BLaER1 (cell line): Measurements from ENCODE around the gene SOD1.
"Not testable (repeated sequence)": the region's sequence is repeated elsewhere in the genome, so short reads cannot be mapped to it uniquely, and the experiment has no call there.

Experiments
- H3K27ac ChIP-seq: shearing (Covaris generic); formaldehyde crosslinking; 2 replicates; pipeline ENCODE4 v1.8.1; 2022
- H3K27me3 ChIP-seq: shearing (Covaris generic); formaldehyde crosslinking; 2 replicates; pipeline ENCODE4 v1.8.1; 2022
- H3K36me3 ChIP-seq: shearing (Covaris generic); formaldehyde crosslinking; 2 replicates; pipeline ENCODE4 v1.8.1; 2022
- H3K4me1 ChIP-seq: shearing (Covaris generic); formaldehyde crosslinking; 2 replicates; pipeline ENCODE4 v1.8.1; 2022
- H3K4me2 ChIP-seq: shearing (Covaris generic); formaldehyde crosslinking; 2 replicates; pipeline ENCODE4 v1.8.1; 2022
- H3K4me3 ChIP-seq: shearing (Covaris generic); formaldehyde crosslinking; 2 replicates; pipeline ENCODE4 v1.8.1; 2022
- H3K9ac ChIP-seq: shearing (Covaris generic); formaldehyde crosslinking; 2 replicates; pipeline ENCODE4 v1.8.1; 2022
- H3K9me3 ChIP-seq: shearing (Covaris generic); formaldehyde crosslinking; 2 replicates; pipeline ENCODE4 v1.8.1; 2022
- H4K20me1 ChIP-seq: shearing (Covaris generic); formaldehyde crosslinking; 2 replicates; pipeline ENCODE4 v1.8.1; 2022
- Cebpa-rat ChIP-seq: shearing (Covaris generic); IDR thresholded peaks from 2 replicates; pipeline ENCODE4 v1.8.1; 2022

SOD1 gene

GRCh38 chr21:31624961-31625491 lies 34.5 kb upstream of the SOD1 start:
- Histone ChIP-seq H3K9me3 (no peaks in the 10 kb centered on the region), H3K9ac (no peak overlapping the region), H3K4me1 (peaks cover 11% of the 10 kb centered on the region), H3K4me3 (no peak overlapping the region), H4K20me1 (no peaks in the 10 kb centered on the region), H3K27ac (no peak overlapping the region), H3K27me3 (no peaks in the 10 kb centered on the region), H3K4me2 (no peak overlapping the region), H3K36me3 (no peaks in the 10 kb centered on the region)
- TF ChIP-seq Cebpa-rat = no peak

GRCh38 chr21:31629972-31630711 lies 29.4 kb upstream of the SOD1 start:
- no peaks in the 10 kb centered on the region for H4K20me1 ChIP-seq
- no peak overlapping the region for H3K4me2 ChIP-seq
- H3K27ac ChIP-seq = no peak overlapping the region

GRCh38 chr21:31631881-31632280 lies 27.6 kb upstream of the SOD1 start:
- not testable (repeated sequence) for H3K4me3 ChIP-seq, H3K4me2 ChIP-seq, H3K36me3 ChIP-seq, H3K27me3 ChIP-seq, H3K9me3 ChIP-seq, H3K4me1 ChIP-seq, H4K20me1 ChIP-seq, H3K9ac ChIP-seq, H3K27ac ChIP-seq

More at GRCh38 chr21:31629972-31630711, 29.4 kb upstream of the SOD1 start:
- TF ChIP-seq Cebpa-rat = no peak
- H3K4me3 ChIP-seq = no peak overlapping the region
- H3K36me3 ChIP-seq = no peaks in the 10 kb centered on the region
- no peaks in the 10 kb centered on the region for H3K27me3 ChIP-seq
- H3K9ac ChIP-seq = no peak overlapping the region
- peaks cover 5% of the 10 kb centered on the region; the same call in 1 of the 2 replicates for H3K4me1 ChIP-seq
- peaks cover 9% of the 10 kb centered on the region; the same call in 1 of the 2 replicates for H3K9me3 ChIP-seq

GRCh38 chr21:31634993-31635392 lies 24.5 kb upstream of the SOD1 start:
- no peaks in the 10 kb centered on the region for H3K27me3 ChIP-seq

GRCh38 chr21:31636874-31637273 lies 22.6 kb upstream of the SOD1 start:
- no peaks in the 10 kb centered on the region for H3K36me3 ChIP-seq
- no peak for TF ChIP-seq Cebpa-rat
- no peak overlapping the region for H3K4me3 ChIP-seq
- H3K27me3 ChIP-seq = no peaks in the 10 kb centered on the region
- H3K4me2 ChIP-seq = no peak overlapping the region
- H3K9ac ChIP-seq = no peak overlapping the region
- no peak overlapping the region for H3K27ac ChIP-seq
- H3K4me1 ChIP-seq = no peaks in the 10 kb centered on the region
- no peaks in the 10 kb centered on the region for H4K20me1 ChIP-seq
- H3K9me3 ChIP-seq = peaks cover 28% of the 10 kb centered on the region

More at GRCh38 chr21:31634993-31635392, 24.5 kb upstream of the SOD1 start:
- Histone ChIP-seq H3K9me3 (peaks cover 19% of the 10 kb centered on the region), H4K20me1 (no peaks in the 10 kb centered on the region), H3K4me1 (peaks cover 5% of the 10 kb centered on the region; the same call in 1 of the 2 replicates), H3K4me3 (no peak overlapping the region), H3K9ac (no peak overlapping the region), H3K4me2 (no peak overlapping the region), H3K36me3 (no peaks in the 10 kb centered on the region), H3K27ac (no peak overlapping the region)
- TF ChIP-seq Cebpa-rat = no peak

GRCh38 chr21:31641416-31641922 lies 18.0 kb upstream of the SOD1 start:
- H3K9me3 ChIP-seq = peaks cover 21% of the 10 kb centered on the region
- H3K27ac ChIP-seq = no peak overlapping the region
- H3K9ac ChIP-seq = no peak overlapping the region
- no peaks in the 10 kb centered on the region for H3K4me1 ChIP-seq
- no peak overlapping the region for H3K4me3 ChIP-seq
- no peak for TF ChIP-seq Cebpa-rat
- no peaks in the 10 kb centered on the region for H3K36me3 ChIP-seq
- H3K4me2 ChIP-seq = no peak overlapping the region
- H4K20me1 ChIP-seq = no peaks in the 10 kb centered on the region
- H3K27me3 ChIP-seq = no peaks in the 10 kb centered on the region

- no peaks in the 10 kb centered on the region for H4K20me1 ChIP-seq
- no peak overlapping the region for H3K4me3 ChIP-seq
- no peak overlapping the region for H3K9ac ChIP-seq
- H3K4me1 ChIP-seq = no peaks in the 10 kb centered on the region
- H3K27ac ChIP-seq = no peak overlapping the region
- no peak for TF ChIP-seq Cebpa-rat
- H3K4me2 ChIP-seq = no peak overlapping the region
- no peaks in the 10 kb centered on the region for H3K27me3 ChIP-seq
- no peaks in the 10 kb centered on the region for H3K36me3 ChIP-seq
- H3K9me3 ChIP-seq = peaks cover 13% of the 10 kb centered on the region
Observed at GRCh38 chr21:31644643-31645042, 14.8 kb upstream of the SOD1 start.

GRCh38 chr21:31647650-31648049 lies 11.8 kb upstream of the SOD1 start:
- Histone ChIP-seq H3K4me2 (no peak overlapping the region), H4K20me1 (no peaks in the 10 kb centered on the region), H3K9me3 (peaks cover 19% of the 10 kb centered on the region), H3K4me1 (no peaks in the 10 kb centered on the region), H3K9ac (no peak overlapping the region), H3K4me3 (no peak overlapping the region), H3K36me3 (no peaks in the 10 kb centered on the region), H3K27ac (no peak overlapping the region), H3K27me3 (no peaks in the 10 kb centered on the region)
- no peak for TF ChIP-seq Cebpa-rat

GRCh38 chr21:31650930-31651329 lies 8.6 kb upstream of the SOD1 start:
- Histone ChIP-seq H3K4me3 (no peak overlapping the region), H3K9me3 (peaks cover 30% of the 10 kb centered on the region), H3K27ac (no peak overlapping the region), H4K20me1 (no peaks in the 10 kb centered on the region), H3K27me3 (no peaks in the 10 kb centered on the region), H3K9ac (no peak overlapping the region), H3K4me1 (peaks cover 18% of the 10 kb centered on the region), H3K36me3 (no peaks in the 10 kb centered on the region), H3K4me2 (no peak overlapping the region)
- TF ChIP-seq Cebpa-rat = no peak

- H3K27ac ChIP-seq = not testable (repeated sequence)
- Histone ChIP-seq H3K4me1 (peaks cover 21% of the 10 kb centered on the region), H3K9me3 (peaks cover 30% of the 10 kb centered on the region)
Observed at GRCh38 chr21:31651491-31651890, 8.0 kb upstream of the SOD1 start.

More at GRCh38 chr21:31651491-31651890, 8.0 kb upstream of the SOD1 start:
- not testable (repeated sequence) for H3K4me2 ChIP-seq, H3K27me3 ChIP-seq, H3K9ac ChIP-seq, H4K20me1 ChIP-seq, H3K36me3 ChIP-seq, H3K4me3 ChIP-seq
